ENCODE data around the gene ACADSB. TPM values are rescaled to one million over a fixed set of nuclear protein-coding genes. Genes with fewer than 3 reads are reported as not detected.

Gene ACADSB
- total RNA-seq = 27.1 TPM
- long read RNA-seq, full-length matches to known transcripts = 11 of 14 reads
- long read RNA-seq, partial matches to known transcripts = 0 of 14 reads
- long read RNA-seq, other reads (novel, unspliced or antisense) = 3 of 14 reads

DNA sequence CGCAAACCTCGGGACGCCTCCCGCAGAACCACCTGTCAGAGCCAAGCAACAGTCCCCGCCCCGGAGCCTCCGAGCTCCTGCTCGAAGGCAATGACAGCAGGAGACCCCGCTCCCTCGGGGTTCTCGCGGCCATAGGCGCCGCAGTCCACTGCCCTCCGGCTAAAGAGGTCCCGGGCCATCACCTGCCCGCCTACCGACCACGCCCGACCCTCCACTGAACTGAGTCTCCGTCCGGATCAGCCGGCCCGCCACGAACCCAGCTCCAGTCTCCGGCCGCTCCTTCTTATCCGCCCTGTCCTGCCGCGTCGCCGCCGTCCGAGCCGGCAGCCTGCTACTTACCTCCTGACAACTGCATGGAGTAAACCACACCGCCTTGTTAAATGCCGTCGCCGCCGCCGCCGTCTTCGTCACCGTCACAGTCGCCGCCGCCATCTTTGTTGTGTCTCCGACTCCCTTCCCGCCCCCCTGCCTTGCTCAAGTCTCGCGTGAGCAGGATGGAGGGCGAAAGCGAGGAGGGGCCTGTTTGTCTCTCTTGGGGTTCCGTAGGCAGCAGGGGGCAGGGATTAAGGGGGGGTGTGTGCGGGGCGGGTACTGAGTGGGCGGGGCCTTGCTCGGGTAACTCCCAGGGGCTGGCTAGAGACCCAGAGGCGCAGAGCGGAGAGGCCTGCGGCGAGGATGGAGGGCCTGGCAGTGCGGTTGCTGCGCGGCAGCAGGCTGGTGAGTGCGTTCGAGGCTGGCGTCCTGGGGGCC lies at the start of gene ACADSB, which contains the start of gene IKZF5:
Gene ACADSB (plus strand): TSS at position 652 of the 750 bp plus-strand sequence. CDS start 24 bp downstream, at position 676.
Gene IKZF5 (minus strand): TSS at position 441 of the 750 bp plus-strand sequence. CDS start 10,170 bp downstream, outside the sequence.
- peak; percentile 99 for ATAC-seq
- no peaks in the 10 kb centered on the region for H3K27me3 ChIP-seq
- DNase-seq = peak; percentile 97
- H3K9me3 ChIP-seq = no peaks in the 10 kb centered on the region
- peak within 1 kb of the TSS; percentile 95 for H3K4me3 ChIP-seq
- TF ChIP-seq CTCF (IDR thresholded peaks at IDR 0.05) = no peak
- peaks cover 24% of the 10 kb centered on the region for H3K4me1 ChIP-seq
- H3K36me3 ChIP-seq = no peaks in the 10 kb centered on the region
- H3K27ac ChIP-seq = peak within 1 kb of the TSS; percentile 95
- intact Hi-C loops (cut with DNase I) = no loop called here

DNA sequence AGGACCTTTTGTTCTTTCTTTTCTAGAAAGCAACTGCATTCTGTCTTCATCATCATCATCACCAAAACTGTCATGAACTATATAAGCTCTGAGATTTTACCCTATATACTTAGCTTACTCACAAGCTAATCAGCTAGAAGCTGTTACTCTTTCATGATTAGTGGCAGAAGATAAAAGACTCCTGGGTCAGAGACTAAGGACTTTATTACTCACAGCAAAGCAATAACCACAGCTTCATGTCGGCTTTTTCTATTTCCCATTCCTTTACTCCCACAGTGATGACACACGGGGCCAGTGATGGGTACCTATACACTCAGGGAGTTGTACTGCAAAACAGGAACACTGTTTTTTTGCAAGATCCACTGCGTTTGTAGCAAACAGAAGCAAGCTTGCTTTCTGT lies 46.4 kb upstream of the ACADSB start:
- no peak for DNase-seq
- no peaks in the 10 kb centered on the region for H3K36me3 ChIP-seq
- ATAC-seq = no peak
- H3K27ac ChIP-seq = no peak overlapping the region
- H3K4me1 ChIP-seq = no peaks in the 10 kb centered on the region
- H3K27me3 ChIP-seq = no peaks in the 10 kb centered on the region
- H3K4me3 ChIP-seq = no peak overlapping the region
- no peaks in the 10 kb centered on the region for H3K9me3 ChIP-seq
- no peak for TF ChIP-seq CTCF (IDR thresholded peaks at IDR 0.05)
- intact Hi-C loops (cut with DNase I) = no loop called here

DNA sequence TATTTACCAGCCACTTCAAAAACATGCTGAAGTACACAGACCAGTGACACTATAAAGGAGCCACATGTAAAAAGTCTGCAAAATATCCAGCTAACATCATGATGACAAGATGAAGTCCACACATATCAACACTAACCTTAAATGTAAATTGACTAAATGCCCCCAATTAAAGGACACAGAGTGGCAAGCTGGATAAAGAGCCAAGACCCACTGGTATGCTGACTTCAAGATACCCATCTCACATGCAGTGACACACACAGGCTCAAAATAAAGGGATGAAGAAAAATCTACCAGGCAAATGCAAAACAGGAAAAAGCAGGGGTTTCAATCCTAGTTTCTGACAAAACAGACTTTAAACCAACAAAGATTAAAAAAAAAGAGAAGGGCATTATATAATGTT lies 41.9 kb upstream of the ACADSB start:
- Histone ChIP-seq H3K4me3 (no peak overlapping the region), H3K9me3 (no peaks in the 10 kb centered on the region), H3K4me1 (no peaks in the 10 kb centered on the region), H3K36me3 (no peaks in the 10 kb centered on the region), H3K27me3 (no peaks in the 10 kb centered on the region), H3K27ac (no peak overlapping the region)
- ATAC-seq (no peak), DNase-seq (no peak)
- intact Hi-C loops (cut with DNase I) = no loop called here
- TF ChIP-seq CTCF (IDR thresholded peaks at IDR 0.05) = no peak

GRCh38 chr10:122968698-122969097 lies 40.1 kb upstream of the ACADSB start:
- no peak overlapping the region for H3K27ac ChIP-seq
- DNase-seq = no peak
- no peak for TF ChIP-seq CTCF (IDR thresholded peaks at IDR 0.05)
- H3K9me3 ChIP-seq = no peaks in the 10 kb centered on the region
- intact Hi-C loops (cut with DNase I) = no loop called here
- H3K36me3 ChIP-seq = no peaks in the 10 kb centered on the region
- no peaks in the 10 kb centered on the region for H3K27me3 ChIP-seq
- no peak for ATAC-seq
- no peak overlapping the region for H3K4me3 ChIP-seq
- no peaks in the 10 kb centered on the region for H3K4me1 ChIP-seq

DNA sequence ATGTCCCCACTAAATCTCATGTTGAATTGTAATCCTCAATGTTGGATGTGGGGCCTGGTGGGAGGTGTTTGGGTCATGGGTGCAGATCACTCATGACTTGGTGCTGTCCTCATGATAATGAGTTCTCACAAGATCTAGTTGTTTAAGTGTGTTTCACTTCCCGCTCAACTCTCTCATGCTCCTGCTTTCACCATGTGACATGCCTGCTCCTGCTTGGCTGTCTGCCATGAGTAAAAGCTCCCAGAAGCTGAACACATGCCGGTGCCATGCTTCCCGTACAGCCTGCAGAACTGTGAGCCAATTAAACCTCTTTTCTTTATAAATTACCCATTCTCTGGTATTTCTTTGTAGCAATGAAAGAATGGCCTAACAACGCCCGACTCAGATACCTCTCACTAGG lies 34.8 kb upstream of the ACADSB start:
- no peak overlapping the region for H3K4me3 ChIP-seq
- H3K4me1 ChIP-seq = no peaks in the 10 kb centered on the region
- peak; percentile 49 for ATAC-seq
- H3K27ac ChIP-seq = no peak overlapping the region
- no peaks in the 10 kb centered on the region for H3K9me3 ChIP-seq
- no peaks in the 10 kb centered on the region for H3K36me3 ChIP-seq
- H3K27me3 ChIP-seq = no peaks in the 10 kb centered on the region
- DNase-seq = no peak
- TF ChIP-seq CTCF (IDR thresholded peaks at IDR 0.05) = no peak
- intact Hi-C loops (cut with DNase I) = no loop called here

Data from upper lobe of right lung (tissue), 1 donor.